ENCODE data around the gene ITGB2.
A peak's percentile ranks its signal among the peaks of the same experiment; 100 is the strongest.

ITGB2 gene

DNA sequence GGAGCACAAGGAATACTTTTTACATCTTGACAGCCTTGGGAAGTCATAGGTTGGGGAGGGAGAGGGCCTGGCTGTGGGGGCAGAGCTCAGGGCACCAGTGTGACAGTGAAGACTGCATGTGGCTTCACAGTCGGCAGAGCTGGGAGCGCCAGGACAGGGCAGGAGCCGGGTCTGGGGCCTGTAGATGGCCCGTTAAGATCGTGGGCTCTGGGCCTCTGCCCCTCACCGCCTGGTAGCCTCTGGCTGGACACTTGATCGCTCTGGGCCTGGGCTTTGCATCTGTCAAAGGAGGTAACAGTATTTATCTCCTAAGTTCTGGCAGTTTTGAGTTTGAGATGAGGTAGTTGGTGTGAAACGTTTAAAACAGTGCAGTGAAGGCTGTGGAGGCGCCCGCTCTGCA is 23.9 kb upstream of the ITGB2 start:
- Histone ChIP-seq H3K27me3 (ENCODE audit: insufficient read depth, poor library complexity, severe bottlenecking) (no peaks in the 10 kb centered on the region), H3K4me1 (ENCODE audit: insufficient read depth, poor library complexity, severe bottlenecking) (peaks cover 8% of the 10 kb centered on the region), H3K36me3 (ENCODE audit: low read depth) (peaks cover 33% of the 10 kb centered on the region), H3K4me3 (ENCODE audit: severe bottlenecking) (no peak overlapping the region), H3K27ac (ENCODE audit: poor library complexity, severe bottlenecking) (no peak overlapping the region), H3K9me3 (ENCODE audit: severe bottlenecking) (no peaks in the 10 kb centered on the region)
- no peak for TF ChIP-seq CTCF (IDR thresholded peaks at IDR 0.05; ENCODE audit: poor library complexity, severe bottlenecking)
- DNase-seq (ENCODE audit: low spot score), result peak; percentile 45
- no peak for ATAC-seq (ENCODE audit: low read depth)

- H3K27me3 ChIP-seq (ENCODE audit: insufficient read depth, poor library complexity, severe bottlenecking), result no peaks in the 10 kb centered on the region
- H3K4me1 ChIP-seq (ENCODE audit: insufficient read depth, poor library complexity, severe bottlenecking), result peaks cover 10% of the 10 kb centered on the region
- no peaks in the 10 kb centered on the region for H3K9me3 ChIP-seq (ENCODE audit: severe bottlenecking)
- peaks cover 33% of the 10 kb centered on the region for H3K36me3 ChIP-seq (ENCODE audit: low read depth)
- ATAC-seq (ENCODE audit: low read depth) (no peak), DNase-seq (ENCODE audit: low spot score) (no peak)
- no peak overlapping the region for H3K4me3 ChIP-seq (ENCODE audit: severe bottlenecking)
- H3K27ac ChIP-seq (ENCODE audit: poor library complexity, severe bottlenecking), result no peak overlapping the region
- no peak for TF ChIP-seq CTCF (IDR thresholded peaks at IDR 0.05; ENCODE audit: poor library complexity, severe bottlenecking)
Measured at GRCh38 chr21:44943686-44944550, 23.2 kb upstream of the ITGB2 start.

DNA sequence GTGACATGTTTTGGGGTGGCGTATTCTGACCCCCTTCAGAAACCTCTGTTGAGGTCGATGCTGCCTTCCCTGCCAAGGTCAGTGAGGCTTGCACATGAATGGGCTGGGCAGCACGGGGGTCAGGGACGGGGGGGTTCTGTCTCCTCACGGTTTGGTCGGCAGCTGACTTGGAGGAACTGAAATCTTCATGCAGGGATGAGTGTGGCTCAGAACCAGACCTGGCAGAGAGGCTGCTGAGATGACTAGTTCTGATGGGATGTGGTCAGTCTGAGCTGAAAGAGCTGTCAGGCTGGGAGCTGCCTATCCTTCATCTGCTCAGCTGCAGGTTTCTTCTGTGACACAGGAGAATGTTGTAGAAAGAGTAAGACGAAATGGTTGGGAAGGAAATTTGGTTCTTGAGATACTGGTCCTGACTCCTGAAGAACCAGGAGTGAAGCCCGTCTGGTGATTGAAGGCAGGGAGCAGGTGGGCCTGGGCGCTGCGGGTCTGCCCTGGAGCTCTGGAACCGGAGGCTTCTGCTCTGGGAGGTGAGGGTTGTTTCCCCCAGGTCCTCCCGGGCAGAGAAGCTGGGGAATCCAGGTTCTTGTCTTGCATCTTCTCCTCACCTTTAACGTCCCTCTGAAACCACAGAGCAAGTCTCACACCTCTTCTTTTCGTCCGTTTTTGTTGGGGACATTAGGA is 22.4 kb upstream of the ITGB2 start:
- peaks cover 33% of the 10 kb centered on the region for H3K36me3 ChIP-seq (ENCODE audit: low read depth)
- no peak for DNase-seq (ENCODE audit: low spot score)
- H3K9me3 ChIP-seq (ENCODE audit: severe bottlenecking), result no peaks in the 10 kb centered on the region
- H3K27me3 ChIP-seq (ENCODE audit: insufficient read depth, poor library complexity, severe bottlenecking), result no peaks in the 10 kb centered on the region
- no peak for TF ChIP-seq CTCF (IDR thresholded peaks at IDR 0.05; ENCODE audit: poor library complexity, severe bottlenecking)
- ATAC-seq (ENCODE audit: low read depth), result no peak
- peaks cover 12% of the 10 kb centered on the region for H3K4me1 ChIP-seq (ENCODE audit: insufficient read depth, poor library complexity, severe bottlenecking)
- no peak overlapping the region for H3K4me3 ChIP-seq (ENCODE audit: severe bottlenecking)
- no peak overlapping the region for H3K27ac ChIP-seq (ENCODE audit: poor library complexity, severe bottlenecking)

DNA sequence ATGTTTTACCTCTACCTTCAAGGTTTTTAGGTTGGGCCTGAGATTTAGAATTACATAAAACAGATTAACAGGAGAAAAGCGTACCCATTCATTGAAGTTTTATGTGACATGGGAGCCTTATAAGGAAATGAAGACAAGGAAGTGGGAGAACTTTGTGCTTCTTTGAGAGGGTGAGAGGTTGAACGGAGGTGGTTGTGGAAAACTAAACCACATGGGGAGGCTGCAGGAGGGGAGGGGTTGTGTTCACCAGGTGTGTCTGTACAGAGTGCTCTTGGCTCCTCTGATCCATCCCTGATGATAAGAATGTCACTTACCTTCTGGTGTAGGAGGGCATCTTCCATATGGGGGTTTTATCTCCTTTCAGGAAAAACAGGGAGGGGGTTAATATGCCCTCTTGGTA is 21.9 kb upstream of the ITGB2 start:
- ATAC-seq (ENCODE audit: low read depth), result no peak
- Histone ChIP-seq H3K4me1 (ENCODE audit: insufficient read depth, poor library complexity, severe bottlenecking) (peaks cover 11% of the 10 kb centered on the region), H3K27me3 (ENCODE audit: insufficient read depth, poor library complexity, severe bottlenecking) (no peaks in the 10 kb centered on the region), H3K4me3 (ENCODE audit: severe bottlenecking) (no peak overlapping the region), H3K9me3 (ENCODE audit: severe bottlenecking) (no peaks in the 10 kb centered on the region), H3K27ac (ENCODE audit: poor library complexity, severe bottlenecking) (no peak overlapping the region), H3K36me3 (ENCODE audit: low read depth) (peaks cover 33% of the 10 kb centered on the region)
- DNase-seq (ENCODE audit: low spot score), result no peak
- TF ChIP-seq CTCF (IDR thresholded peaks at IDR 0.05; ENCODE audit: poor library complexity, severe bottlenecking), result no peak

All from RWPE2 (cell line).